Cortex of kidney (tissue), 1 donor: ENCODE measurements around the gene SLC4A4.

Experiments used
- DNase-seq: peaks from one replicate; lab custom pipeline; 2025; lab: John Stamatoyannopoulos, UW

Gene SLC4A4

DNA sequence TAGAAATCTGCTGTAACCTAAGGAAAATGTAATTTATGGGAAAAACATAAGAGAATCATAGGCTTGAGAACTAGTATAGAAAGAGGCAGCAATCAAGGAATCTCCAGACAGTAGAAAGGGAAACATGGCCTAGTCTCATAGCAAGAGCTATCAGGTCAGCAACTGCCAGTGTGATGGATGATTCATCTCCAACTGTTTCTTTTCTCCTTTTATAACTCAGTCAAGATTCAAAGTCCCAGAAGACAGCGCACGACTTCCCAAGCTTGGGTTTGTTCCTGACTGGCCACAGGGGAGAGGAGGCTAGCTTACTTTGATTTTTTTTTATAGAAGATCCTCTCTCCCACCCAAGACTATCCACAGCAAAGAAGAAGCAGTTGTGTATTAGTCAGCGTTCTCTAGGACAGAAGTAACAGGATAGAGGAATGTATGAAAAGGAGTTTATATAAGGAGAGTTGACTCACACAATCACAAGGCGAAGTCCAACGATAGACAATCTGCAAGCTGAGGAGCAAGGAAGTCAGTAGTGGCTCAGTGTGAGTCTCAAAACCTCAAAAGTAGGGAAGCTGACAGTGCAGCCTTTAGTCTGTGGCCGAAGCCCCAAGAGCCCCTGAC lies 263.6 kb downstream of the SLC4A4 start:
- DNase-seq, result no peak

DNA sequence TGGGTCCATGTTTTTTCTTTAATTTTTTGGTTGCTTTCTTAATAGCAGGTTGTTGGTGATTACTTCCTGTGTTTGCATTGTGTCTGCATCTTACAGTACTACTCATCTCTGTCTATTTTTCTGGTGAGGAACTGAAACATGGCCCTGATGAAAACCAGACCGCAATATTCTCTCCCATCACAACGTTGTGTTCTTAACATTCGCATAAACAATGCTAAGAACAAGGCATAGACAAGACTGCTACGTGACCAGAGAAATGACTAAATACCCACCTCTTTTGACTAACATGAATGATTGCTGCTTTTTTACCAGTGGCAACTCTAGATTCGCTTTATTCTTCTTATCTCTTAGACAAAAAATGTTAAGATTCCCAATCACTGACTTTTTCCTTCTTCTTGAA lies 266.0 kb downstream of the SLC4A4 start:
- no peak for DNase-seq

DNA sequence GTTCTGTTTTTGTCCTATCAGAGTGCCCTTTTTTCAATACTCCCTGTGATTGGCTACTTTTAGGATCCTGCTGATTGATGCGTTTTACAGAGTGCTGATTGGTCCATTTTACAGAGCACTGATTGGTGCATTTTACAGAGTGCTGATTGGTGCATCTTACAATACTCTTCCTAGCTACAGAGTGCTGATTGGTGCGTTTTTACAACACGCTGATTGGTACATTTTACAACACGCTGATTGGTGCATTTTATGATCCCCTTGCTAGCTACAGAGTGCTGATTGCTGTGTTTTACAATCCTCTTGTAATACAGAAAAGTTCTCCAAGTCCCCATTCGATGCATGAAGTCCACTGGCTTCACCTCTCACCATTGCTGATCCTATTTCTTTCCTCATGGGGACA lies 268.3 kb downstream of the SLC4A4 start:
- no peak for DNase-seq

DNA sequence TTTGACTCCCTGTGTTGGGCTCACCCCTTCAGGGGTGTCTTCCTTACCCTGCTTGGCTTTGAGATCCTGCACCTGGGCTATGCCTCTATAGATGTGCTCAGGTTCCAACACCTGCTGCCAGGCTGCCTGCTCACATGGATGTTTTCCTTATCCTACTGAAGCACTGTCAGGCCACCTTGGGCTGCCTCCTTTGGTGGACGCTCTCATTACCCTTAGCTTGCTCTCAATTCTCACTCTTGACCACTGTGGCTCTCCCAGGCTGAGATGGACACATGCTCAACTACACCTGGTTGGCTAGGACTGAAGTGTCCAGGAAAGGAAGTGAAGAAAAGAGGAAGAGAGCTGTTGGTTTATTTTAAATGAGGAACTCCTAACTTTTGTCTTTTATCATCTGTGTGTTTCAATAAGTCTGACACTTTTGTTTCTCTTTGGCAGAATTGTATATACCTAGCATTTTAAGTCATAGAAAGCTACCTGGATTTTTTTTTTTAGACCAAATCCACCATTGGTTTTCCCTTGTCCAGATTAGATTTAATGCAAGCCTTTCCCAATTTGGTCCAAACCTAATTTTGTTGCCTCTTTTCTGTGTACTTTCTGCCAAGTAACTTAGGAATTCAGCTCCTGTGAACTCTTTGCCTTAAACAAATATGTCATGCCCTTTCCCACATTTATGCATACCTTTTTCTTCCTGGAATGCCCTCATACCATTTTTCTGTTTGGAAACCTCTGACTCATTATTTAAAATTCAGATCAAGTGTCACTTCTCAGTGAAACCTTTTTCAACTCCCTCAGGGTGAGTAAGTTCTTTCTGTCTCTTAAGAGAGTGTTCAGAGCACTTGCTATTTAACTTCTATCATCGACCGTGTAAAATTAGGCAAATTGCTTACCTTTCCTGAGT lies 269.2 kb downstream of the SLC4A4 start:
- DNase-seq, result no peak

DNA sequence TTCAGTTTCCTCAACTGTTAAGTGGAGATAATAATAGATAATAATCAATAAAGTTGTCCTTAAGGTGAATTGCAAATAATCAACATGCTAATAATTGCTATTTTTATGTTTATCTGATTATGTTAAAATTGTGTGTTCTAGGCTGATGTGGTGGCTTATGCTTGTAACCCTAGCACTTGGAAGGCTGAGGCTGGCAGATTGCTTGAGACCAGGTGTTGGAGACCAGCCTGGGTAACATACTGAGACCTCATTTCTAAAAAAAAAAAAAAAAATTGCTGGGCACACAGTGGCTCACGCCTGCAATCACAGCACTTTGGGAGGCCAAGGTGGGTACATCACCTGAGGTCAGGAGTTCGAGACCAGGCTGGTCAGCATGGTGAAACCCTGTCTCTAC lies 269.9 kb downstream of the SLC4A4 start:
- DNase-seq, result no peak

DNA sequence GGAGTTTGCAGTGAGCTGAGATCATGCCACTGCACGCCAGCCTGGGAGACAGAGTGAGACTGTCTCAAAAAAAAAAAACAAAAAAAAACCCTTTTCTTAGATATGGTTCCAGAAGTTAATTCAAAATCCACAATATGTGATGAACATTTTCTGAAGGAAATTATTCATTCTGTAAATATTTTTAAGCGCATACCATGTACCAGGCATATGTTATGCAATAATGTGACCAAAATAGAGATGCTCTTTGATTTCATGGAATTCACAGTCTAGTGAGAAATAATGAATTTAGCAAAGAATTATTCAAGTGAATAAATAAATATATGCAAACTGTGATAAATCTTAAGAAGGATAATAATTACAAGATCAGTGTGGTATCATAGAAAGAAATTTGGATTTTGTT lies 270.3 kb downstream of the SLC4A4 start:
- DNase-seq, result no peak

DNA sequence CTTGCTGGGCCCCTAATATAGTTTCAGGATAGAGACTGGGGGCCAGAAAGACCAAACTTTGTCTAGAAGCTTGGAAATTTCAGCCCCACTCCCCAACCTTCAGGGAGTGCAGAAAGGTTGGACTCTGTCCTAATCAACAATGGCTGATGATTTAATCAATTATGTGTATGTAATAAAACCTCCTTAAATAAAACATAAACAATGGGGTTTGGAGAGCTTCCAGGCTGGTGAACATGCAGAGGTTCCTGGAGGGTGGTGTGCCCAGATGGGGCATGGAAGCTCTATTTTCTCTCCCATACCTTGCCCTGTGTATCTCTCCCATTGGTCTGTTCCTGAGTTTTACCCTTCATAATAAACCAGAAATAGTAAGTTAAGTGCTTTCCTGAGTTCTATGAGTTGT lies 270.8 kb downstream of the SLC4A4 start:
- DNase-seq, result no peak

DNA sequence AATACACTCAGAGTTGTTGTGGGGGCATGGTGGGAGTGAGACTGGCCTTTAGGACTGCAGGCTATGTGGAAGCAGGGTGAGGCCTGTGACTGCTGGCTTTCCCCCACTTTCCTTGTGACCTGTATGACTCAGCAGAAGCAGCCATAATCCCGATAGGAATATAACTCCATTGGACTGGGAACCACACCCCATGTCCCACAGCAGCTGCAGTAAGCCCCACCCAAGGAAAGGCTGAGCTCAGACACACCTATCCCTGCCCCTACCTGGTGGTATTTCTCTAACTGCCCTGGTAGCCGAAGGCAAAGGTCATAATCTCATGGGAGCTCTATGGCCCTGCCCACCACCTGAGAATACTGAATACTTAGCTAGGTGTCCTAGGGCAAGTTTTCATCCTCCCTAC lies 275.8 kb downstream of the SLC4A4 start:
- no peak for DNase-seq

DNA sequence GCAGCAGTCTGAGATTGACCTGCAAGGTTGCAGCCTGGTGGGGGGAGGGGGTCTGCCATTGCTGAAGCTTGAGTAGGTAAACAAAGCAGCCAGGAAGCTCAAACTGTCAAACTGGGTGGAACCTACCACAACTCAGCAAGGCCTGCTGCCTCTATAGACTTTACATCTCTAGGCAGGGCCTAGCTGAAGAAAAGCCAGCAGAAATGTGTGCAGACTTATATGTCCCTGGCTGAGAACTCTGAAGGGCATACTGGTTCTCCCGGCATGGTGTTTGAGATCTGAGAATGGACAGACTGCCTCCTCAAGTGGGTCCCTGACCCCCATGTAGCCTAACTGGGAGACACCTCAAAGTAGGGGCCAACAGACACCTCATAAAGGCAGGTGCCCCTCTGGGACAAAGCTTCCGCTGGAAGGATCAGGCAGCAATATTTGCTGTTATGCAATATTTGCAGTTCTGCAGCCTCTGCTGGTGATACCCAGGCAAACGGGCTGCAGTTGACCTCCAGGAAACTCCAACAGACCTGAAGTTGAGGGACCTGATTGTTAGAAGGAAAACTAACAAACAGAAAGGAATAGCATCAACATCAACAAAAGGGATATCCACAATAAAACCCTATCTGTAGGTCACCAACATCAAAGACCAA lies 277.5 kb downstream of the SLC4A4 start:
- DNase-seq, result no peak
